Measurements from ENCODE around the gene TAF6. TPM values are rescaled to one million over a fixed set of nuclear protein-coding genes. Genes with fewer than 3 reads are reported as not detected.

TAF6 gene
- polyA plus RNA-seq, 2 of the 4 experiments (the other 2 are of a cell fraction): 36.2 to 57.0 TPM

- ATAC-seq (peak; percentile 41 to 49; a peak in 5 of 6 replicates), FAIRE-seq (no peak), DNase-seq (ENCODE audit: low read depth in 1 of 2, low spot score in 1 of 2) (peak in 1 of 2 experiments; percentile 42)
- POLR2A ChIA-PET: interaction anchor here (4.8 kb wide), 1 partner anchor 10 kb away, joined by 46 read pairs; the partner anchor contains the start of genes AP4M1 and MCM7
- H3K4me1 ChIP-seq: peaks cover 14% of the 10 kb centered on the region
- no peak overlapping the region for H3K4me3 ChIP-seq
- CTCF ChIA-PET: interaction anchor here (0.6 to 1.1 kb wide), 2 partner anchors 9 to 316 kb away, joined by 4 to 5 read pairs; no protein-coding TSS in a partner anchor
- WGBS (ENCODE audit: missing lambda C conversion rate): 76% methylated on average over 19 of the region's 19 CpGs
- H3K9me3 ChIP-seq: no peaks in the 10 kb centered on the region
- no peak overlapping the region for H3K27ac ChIP-seq
- 0 out of 2 replicates have a peak, but pooled peaks have one; percentile 21 for TF ChIP-seq FOXS1 (CRISPR knock-in tag; IDR thresholded peaks at IDR 0.05)
- TF ChIP-seq BHLHE40 (IDR thresholded peaks at IDR 0.05; ENCODE audit: low read depth, low read length): peak; percentile 22; the same call in 1 of the 2 replicates
- TF ChIP-seq TP53 (CRISPR knock-in tag; IDR thresholded peaks at IDR 0.05): peak; percentile 89
- no peak for TF ChIP-seq HEYL (CRISPR knock-in tag; IDR thresholded peaks at IDR 0.05)
- TF ChIP-seq HOXA7 (CRISPR knock-in tag; IDR thresholded peaks at IDR 0.05): peak; percentile 88
- peak; percentile 84; the same call in 1 of the 2 replicates for TF ChIP-seq TFCP2L1 (CRISPR knock-in tag; IDR thresholded peaks at IDR 0.05)
- no peak for TF ChIP-seq SREBF2 (IDR thresholded peaks at IDR 0.05)
- TF ChIP-seq EHF (CRISPR knock-in tag; IDR thresholded peaks at IDR 0.05): 0 out of 2 replicates have a peak, but pooled peaks have one; percentile 25
- peak; percentile 97 for TF ChIP-seq POLR2AphosphoS2 (conservative IDR thresholded peaks at IDR 0.05; ENCODE audit: low read length)
- TF ChIP-seq FOSB (CRISPR knock-in tag; IDR thresholded peaks at IDR 0.05): peak; percentile 96
- peak; percentile 79; the same call in 1 of the 2 replicates for TF ChIP-seq RARB (CRISPR knock-in tag; IDR thresholded peaks at IDR 0.05)
- TF ChIP-seq ZNF302 (CRISPR knock-in tag; IDR thresholded peaks at IDR 0.05): no peak
- TF ChIP-seq EHMT2 (IDR thresholded peaks at IDR 0.05; ENCODE audit: low read depth): no peak
- 0 out of 5 replicates have a peak, but pooled peaks of 1 of the 2 experiments have one; percentile 27 for TF ChIP-seq JUN (IDR thresholded peaks at IDR 0.05)
- no peak for TF ChIP-seq FOSL2 (IDR thresholded peaks at IDR 0.05)
- TF ChIP-seq FOSL2 (CRISPR knock-in tag; IDR thresholded peaks at IDR 0.05): 0 out of 2 replicates have a peak, but pooled peaks have one; percentile 2
- no peak overlapping the region for H3K4me2 ChIP-seq
Observed at GRCh38 chr7:100091411-100092181, 27.6 kb downstream of the TAF6 start.

- CTCF ChIA-PET: interaction anchor here (0.6 to 1.5 kb wide), 4 partner anchors 10 to 317 kb away, joined by 3 to 5 read pairs (median 4); partner anchors contain the start of genes AP4M1 and MCM7
- Histone ChIP-seq H3K27ac (no peak overlapping the region), H3K9me3 (no peaks in the 10 kb centered on the region), H3K4me2 (no peak overlapping the region), H3K4me1 (peaks cover 14% of the 10 kb centered on the region), H3K4me3 (no peak overlapping the region)
- whole genome bisulfite sequencing (ENCODE audit: missing lambda C conversion rate): 96% methylated on average over 14 of the region's 14 CpGs
- no peak for FAIRE-seq
- no peak for DNase-seq (ENCODE audit: low read depth in 1 of 2, low spot score in 1 of 2)
- ATAC-seq: peak; percentile 5 to 18; a peak in 4 of 6 replicates
- POLR2A ChIA-PET: interaction anchor here (4.8 kb wide), 1 partner anchor 11 kb away, joined by 46 read pairs; the partner anchor contains the start of genes AP4M1 and MCM7
- TF ChIP-seq POLR2AphosphoS2 (conservative IDR thresholded peaks at IDR 0.05; ENCODE audit: low read length) (no peak), FOSB (CRISPR knock-in tag; IDR thresholded peaks at IDR 0.05) (no peak), RAD21 (conservative IDR thresholded peaks at IDR 0.05 in 1 of 2, IDR thresholded peaks at IDR 0.05 in 1 of 2) (no peak)
- TF ChIP-seq, protein P1, sequence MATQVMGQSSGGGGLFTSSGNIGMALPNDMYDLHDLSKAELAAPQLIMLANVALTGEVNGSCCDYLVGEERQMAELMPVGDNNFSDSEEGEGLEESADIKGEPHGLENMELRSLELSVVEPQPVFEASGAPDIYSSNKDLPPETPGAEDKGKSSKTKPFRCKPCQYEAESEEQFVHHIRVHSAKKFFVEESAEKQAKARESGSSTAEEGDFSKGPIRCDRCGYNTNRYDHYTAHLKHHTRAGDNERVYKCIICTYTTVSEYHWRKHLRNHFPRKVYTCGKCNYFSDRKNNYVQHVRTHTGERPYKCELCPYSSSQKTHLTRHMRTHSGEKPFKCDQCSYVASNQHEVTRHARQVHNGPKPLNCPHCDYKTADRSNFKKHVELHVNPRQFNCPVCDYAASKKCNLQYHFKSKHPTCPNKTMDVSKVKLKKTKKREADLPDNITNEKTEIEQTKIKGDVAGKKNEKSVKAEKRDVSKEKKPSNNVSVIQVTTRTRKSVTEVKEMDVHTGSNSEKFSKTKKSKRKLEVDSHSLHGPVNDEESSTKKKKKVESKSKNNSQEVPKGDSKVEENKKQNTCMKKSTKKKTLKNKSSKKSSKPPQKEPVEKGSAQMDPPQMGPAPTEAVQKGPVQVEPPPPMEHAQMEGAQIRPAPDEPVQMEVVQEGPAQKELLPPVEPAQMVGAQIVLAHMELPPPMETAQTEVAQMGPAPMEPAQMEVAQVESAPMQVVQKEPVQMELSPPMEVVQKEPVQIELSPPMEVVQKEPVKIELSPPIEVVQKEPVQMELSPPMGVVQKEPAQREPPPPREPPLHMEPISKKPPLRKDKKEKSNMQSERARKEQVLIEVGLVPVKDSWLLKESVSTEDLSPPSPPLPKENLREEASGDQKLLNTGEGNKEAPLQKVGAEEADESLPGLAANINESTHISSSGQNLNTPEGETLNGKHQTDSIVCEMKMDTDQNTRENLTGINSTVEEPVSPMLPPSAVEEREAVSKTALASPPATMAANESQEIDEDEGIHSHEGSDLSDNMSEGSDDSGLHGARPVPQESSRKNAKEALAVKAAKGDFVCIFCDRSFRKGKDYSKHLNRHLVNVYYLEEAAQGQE (IDR thresholded peaks at IDR 0.05): no peak
- TF ChIP-seq, protein P2, sequence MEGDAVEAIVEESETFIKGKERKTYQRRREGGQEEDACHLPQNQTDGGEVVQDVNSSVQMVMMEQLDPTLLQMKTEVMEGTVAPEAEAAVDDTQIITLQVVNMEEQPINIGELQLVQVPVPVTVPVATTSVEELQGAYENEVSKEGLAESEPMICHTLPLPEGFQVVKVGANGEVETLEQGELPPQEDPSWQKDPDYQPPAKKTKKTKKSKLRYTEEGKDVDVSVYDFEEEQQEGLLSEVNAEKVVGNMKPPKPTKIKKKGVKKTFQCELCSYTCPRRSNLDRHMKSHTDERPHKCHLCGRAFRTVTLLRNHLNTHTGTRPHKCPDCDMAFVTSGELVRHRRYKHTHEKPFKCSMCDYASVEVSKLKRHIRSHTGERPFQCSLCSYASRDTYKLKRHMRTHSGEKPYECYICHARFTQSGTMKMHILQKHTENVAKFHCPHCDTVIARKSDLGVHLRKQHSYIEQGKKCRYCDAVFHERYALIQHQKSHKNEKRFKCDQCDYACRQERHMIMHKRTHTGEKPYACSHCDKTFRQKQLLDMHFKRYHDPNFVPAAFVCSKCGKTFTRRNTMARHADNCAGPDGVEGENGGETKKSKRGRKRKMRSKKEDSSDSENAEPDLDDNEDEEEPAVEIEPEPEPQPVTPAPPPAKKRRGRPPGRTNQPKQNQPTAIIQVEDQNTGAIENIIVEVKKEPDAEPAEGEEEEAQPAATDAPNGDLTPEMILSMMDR (IDR thresholded peaks at IDR 0.05): no peak
Observed at GRCh38 chr7:100090527-100091410, 28.4 kb downstream of the TAF6 start.
